ENCODE measurements around the gene IL19.

IL19 gene

DNA sequence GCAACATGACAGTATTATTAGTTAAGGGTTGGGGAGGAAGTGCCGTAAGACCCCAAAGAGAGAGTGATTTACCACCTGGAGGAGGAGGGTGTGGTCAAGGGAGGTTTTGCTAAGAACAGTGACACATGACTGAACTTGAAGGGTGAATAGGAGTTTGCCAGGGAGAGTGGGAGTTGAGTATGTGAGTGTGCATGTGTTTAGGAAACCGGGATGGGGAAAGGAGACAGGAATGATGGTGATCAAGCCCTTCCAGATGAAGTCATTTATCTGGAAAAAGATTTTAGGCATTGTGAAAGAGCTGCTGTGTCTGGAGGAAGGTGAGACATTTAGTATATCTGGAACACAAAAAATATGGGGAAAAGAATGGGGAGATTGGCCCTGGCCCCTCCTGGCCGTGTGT, 29.8 kb downstream of the IL19 start:
- DNase-seq (ENCODE audit: low read depth, low spot score) = no peak

DNA sequence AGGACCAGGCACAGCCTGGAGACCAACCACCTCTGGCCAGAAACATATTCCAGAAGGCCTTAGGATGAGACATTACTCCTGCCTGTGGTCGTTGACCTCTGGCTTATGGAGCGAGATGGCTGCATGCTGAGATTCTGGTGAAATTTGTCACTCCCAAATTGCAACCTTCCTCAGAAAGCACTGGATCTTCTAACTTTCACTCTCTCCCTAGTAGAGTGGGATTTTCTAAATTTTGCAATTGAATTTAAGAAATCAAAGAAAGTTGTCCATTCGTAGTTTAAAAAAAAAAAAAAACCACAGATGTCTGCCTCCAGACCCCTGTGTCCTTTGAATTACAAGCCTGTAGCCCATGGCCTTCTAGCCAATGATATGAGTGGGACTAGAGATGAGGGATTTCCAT, 30.3 kb downstream of the IL19 start:
- DNase-seq (ENCODE audit: low read depth, low spot score) = no peak

DNA sequence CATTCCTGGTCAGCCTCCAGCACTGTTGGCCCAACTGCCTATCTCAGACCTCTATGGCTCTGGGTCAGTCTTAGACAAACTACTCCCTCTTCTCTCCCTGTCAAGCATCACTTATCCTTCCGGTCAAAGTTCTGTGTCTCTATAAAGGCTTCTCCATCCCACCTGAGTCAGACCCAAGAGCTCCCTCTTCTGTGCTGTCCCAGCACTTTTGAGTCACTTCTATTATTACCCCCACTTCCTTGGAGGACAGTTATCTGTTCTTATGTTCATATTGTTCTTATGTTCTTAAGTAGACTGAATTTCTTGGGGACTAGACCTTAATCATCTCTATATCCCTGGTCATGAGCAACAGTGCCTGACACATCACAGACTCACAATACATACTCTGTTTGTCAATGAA, 30.9 kb downstream of the IL19 start:
- DNase-seq (ENCODE audit: low read depth, low spot score) = no peak

DNA sequence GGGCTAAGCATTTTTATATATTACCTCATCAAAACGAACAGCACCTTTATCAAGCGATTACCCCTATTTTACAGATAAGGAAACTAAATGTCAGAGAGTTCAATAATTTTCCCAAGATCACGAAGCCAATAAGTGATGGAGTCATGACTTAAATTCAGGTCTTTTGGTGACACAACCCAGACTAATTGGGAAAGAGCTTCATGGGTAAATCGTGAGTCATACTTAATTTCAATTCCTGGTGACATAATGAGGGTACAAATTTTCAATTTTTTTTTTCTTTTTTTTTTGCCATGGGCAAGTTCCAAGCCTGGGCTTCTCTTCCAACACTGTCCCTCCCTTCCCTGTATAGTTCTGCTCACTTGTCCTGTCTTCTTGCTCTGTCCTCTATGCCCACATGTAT, 31.8 kb downstream of the IL19 start:
- DNase-seq (ENCODE audit: low read depth, low spot score) = no peak

DNA sequence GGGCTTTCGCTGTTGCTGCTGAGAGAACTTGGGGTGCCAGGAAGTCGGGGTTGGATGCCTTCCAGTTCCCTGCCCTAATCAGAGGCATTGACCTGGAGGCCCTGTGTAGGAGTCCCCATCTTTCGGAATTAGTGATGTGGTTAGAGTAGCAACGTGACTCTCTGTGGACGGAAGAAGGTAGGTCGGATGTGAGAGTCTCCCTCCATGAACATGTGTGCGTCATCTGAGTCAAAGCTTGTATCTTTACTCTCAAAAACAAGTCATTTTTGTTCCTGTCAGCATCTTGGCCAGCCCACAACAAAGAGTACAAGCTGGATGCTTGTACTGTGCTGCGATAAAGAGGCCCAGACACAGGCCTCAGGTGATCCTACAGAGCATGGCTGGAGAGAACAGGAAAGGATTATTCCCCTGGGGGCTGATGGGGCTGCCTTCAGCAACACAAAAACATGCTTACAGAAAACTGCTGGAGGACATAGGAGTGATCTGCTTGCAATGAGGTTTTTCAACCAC, 32.7 kb downstream of the IL19 start:
- DNase-seq (ENCODE audit: low read depth, low spot score) = peak; percentile 75

DNA sequence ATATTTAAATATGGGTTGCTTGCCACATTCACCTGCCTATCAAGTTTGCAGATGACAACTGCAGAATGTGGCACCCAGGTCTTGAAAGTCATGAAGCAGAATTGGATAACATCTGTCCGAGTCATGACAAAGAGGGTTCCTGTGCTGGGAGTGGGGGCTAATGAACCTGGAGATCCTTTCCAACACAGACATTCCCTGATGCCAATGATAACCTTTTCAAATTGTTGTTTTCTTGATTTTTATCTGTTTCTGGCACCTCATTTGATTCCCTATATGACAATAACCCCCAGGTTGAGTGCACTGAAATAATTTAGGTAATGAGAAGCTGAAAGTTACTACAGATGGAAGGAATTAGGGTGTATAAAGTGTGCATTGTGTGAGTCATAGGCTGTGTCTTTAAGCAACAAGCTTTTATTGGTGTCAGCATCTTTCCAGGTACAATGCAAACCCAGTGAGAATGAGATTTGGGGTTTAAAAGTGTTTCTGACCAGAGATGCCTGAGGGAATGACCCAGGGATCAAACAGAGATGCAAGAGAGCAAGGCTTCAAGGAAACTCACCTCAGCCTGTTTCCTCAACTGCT, 33.7 kb downstream of the IL19 start:
- no peak for DNase-seq (ENCODE audit: low read depth, low spot score)

DNA sequence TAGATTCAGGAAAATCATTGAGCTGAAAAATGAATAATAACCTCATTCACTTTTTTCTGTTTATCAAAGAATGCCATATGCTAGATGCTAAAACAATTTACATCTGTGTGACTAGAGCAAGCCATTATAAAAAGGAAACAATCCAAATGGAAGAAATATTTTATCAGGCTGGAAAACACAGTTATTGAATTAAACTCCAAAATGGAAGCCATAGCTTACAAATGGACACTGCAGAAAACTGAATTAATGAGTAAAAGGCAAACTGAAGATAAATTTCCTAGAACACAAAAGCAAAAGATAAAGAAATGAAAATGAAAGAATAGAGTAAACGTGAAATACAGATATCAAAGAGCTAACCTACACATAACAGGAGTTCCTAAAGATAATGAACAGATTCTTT, 34.8 kb downstream of the IL19 start:
- no peak for DNase-seq (ENCODE audit: low read depth, low spot score)

DNA sequence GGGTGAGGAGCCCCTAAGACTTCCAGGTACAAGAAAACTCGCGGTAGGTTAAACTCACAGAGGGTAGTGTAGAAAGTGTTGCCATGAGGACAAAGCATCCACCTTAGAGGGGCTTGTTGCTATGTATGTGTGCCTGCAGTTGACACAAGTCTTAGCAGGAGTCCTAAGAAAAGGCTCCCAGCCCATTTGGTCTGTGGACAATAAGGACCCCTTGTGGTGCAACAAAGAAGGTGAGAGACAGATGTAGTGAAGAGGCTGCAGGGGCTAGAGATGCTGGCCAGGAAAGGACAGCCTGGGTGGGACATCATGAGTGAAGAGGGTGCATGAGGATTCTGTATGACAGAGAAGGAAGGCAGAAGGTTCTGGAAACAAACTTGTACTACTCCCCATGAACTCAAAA, 38.0 kb downstream of the IL19 start:
- DNase-seq (ENCODE audit: low read depth, low spot score) = no peak

DNA sequence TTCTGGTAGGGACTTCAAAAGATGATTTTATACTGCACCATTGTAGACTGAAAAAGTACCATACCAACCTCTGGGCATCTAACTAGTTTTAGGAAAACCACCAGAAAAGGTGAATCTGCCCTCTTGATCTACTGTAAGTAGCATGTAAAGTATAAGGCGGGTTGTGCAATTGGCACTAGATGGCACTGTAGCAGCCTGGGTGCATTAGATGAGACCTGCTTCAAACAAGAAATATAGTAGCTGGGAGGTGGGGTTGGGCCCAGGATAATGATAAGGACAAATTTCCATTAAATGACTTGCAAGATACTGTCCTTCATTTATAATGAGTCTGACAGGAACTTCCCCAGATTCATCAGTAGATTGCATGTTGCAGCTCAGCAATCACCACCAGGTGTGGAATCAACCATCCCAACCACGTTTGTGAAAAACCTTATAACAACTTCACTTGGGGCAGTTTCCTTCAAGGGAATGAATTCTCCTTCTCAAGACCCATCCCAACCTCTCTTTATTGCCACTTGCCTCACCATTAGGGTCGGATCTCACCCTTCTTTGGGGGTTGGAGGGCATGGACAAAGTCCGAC, 39.0 kb downstream of the IL19 start:
- DNase-seq (ENCODE audit: low read depth, low spot score) = no peak

DNA sequence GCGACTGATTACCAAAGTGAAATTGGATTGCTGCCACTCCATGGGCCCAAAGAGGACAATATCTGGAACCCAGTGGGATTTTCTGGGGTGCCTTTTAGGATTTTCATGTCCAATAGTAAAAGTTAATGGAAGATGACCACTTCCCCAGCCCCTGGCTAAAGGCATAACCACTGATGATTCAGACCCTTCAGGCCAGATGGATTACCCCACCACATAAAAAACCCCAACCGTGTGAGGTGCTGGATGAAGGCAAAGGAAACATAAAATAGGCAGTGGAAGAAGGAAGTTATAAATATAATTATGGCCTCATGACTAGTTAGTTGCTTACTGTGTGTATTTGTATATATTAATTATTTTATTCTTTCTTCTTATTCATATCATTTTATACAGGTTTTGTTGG, 41.9 kb downstream of the IL19 start:
- no peak for DNase-seq (ENCODE audit: low read depth, low spot score)

DNA sequence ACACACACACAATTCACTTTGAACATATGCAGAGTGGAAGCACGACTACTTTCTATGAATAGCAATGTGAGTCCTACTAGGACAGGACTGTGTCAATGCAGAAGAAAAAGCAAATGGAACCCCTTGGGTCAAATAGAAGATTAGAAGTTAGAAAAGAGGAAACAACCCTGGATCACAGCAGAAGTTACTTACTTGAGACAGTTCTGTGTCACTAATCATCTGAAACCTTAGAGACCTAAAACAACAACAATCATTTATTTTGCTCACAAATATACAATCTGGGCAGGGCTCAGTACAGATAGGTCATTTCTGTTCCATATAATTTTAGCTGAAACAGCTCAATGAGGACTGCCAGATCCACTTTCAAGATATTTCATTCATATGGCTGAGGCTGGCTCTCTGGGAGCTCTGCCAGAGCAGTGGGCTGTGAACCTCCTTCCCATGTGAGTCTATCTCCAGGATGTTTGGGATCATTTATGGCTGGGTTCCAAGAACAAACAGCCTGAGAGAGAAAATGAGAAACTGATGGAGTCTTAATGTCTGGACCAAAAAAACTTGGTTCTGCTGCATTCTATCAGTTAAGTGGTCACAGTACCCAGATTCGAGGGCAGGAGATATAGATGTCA, 44.3 kb downstream of the IL19 start:
- no peak for DNase-seq (ENCODE audit: low read depth, low spot score)

DNA sequence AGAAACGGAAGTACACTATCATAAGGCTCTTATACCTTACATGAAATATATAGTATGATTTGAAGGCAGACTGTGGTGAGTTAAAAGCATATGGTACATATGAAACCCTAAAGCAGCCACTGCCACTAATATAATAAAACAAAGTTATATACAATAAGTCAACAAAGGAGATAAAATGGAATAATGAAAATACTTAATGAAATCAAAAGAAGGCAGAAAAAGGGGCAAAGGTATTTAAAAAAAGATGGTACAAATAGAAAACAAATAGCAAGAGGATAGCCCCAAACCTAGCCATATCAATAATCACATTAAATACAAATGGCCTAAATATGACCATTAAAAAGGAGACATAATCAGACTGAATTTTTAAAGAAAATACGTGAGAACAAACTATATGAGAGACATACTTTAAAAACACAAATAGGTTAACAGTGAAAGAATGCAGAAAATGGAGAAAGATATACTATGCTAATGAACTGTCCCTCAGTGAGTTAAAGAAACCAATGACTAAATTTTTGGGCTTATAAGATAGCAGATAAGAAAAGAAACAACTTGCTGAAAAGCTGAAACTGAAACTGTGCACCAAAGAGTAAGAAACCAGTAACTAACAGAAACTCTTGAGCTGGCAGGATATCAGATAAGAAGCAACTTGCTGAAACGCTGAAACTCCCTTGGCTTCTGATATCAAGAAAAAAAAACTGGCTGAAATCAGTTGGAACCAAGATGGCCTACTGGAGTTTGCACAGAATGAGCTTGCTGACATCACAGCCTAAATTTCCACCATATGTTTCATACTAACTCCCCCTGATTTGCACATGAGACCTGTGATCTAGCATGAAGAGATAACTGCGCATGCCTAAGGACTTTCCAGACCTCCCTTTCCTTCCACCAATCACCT, 46.1 kb downstream of the IL19 start:
- DNase-seq (ENCODE audit: low read depth, low spot score) = no peak

DNA sequence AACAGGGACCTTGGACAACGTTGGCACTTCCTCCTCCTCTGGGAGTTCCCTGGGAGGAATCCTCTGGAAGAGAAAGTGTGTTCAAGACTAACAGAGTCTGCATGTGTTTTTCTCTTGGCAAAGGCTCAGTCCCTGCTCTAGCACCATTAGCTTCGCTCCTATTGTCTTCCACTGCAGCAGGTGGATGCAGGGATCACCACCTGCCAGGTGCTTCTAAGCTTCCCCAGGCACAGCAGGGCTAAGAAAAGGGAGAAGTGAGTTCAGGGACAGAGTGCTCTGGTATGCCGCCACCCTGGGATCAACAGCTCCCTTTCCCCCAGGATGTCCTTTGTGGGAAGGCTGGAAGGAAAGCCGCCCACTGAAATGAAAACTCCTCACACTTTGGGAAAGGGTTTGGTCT, 50.9 kb downstream of the IL19 start:
- no peak for DNase-seq (ENCODE audit: low read depth, low spot score)

DNA sequence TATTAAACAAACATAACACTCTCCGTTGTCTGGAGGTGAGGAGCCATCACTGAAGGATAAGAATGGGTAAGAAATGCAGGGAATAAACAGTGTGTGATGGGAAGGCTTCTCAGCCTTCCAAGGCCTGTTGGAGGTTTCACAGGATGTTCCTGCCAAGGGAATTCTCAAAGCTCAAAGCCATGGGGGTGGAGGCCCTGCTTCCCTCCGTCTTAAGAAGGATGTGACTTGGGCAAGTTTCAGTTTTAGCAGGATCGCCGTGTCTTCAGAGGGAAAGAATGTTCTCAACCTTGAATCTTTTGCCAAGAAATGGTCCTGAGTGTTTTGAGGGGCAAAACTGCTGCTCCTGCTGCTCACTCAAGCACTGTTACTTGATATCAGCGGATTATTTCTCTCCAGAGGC, 53.2 kb downstream of the IL19 start:
- DNase-seq (ENCODE audit: low read depth, low spot score) = no peak

DNA sequence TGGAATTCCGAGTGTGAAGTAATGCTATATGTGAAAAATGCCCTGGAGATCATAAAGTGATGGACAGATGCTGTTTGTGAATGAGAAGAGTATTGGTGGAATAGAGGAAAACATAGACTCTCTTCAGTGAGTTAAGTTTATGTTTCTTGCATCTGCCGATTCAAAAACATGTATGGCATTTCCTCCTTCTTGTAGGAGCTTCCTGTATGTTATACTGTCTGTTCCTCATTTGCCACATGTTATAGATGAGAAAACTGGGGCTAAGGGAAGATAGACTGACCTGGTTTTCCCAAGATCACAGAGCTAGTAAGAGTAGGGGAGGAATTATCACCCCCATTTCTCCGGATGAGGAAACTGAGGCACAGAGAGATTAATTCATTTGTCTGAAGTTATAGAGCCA, 53.8 kb downstream of the IL19 start:
- DNase-seq (ENCODE audit: low read depth, low spot score) = no peak

DNA sequence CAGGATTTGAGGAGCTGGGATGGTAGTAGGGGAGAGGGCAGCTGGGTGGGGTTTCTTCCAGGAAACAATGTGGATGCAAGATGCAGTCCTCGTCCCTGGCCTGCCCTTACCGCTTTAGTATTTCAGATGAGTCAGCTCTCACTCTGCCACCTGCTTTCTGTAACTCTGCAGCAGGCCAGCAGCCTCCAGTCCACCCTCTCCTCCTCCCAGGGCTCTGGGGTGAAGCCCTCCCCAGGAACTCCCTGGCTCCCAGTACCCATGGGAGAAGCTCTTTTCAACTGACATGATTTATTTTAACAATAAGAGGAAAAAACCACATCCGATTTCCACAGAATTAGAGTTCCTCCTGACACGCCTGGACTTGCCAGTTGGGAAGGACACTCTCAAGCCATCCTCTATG, 55.8 kb downstream of the IL19 start:
- no peak for DNase-seq (ENCODE audit: low read depth, low spot score)

DNA sequence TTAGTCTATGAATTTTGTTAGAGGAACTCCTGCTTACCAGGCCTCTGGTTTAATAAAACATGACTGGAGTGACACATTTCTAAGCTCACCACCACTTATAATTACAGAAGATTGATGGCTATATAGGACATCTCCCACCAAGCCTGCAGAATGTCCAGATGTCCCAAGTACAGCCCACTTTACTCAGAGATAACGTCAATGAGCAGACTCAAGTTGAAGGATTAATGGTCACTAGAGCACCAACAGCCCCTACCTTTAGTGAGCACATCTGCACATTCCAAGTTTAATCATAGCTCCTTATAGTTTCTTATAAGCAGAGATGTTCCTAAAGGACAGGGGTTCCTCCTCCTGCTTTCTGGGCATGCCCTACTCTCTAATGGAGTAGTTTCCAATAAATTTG, 57.5 kb downstream of the IL19 start:
- no peak for DNase-seq (ENCODE audit: low read depth, low spot score)

DNA sequence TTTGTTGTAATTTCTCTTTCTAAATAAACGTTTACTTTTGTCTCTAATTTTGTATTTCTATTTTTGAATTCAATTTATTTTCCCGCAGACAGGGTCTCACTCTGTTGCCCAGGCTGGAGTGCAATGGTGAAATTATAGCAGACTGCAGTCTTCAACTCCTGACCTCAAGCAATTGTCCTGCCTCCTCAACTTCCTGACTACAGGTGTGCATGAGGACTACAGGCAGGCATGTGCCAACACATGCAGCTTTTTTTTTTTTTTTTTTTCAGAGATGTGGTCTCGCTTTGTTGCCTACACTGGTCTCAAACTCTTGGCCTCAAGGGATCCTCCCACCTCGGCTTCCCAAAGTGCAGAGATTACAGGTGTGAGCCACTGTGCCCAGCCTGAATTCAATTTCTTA, 58.2 kb downstream of the IL19 start:
- no peak for DNase-seq (ENCODE audit: low read depth, low spot score)

DNA sequence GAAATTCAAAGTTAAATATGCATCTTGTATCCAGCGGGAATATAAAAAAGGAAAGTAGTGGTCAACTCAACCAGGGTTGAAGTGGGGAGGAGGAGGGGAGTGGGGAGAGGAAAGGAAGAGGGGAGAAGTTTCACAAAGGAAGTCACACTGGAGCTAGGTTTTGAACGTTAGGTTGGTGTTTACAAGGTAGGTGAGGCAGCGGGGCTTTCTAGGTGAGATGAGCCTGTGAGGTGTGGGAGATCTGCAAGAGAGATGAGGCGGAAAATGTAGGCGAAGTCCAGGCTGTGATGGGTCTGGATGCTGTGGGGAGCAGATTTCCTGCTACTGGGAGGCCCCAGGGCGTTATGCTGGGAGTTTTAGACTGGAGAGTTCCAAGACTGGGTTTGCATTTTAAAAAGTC, 58.7 kb downstream of the IL19 start:
- DNase-seq (ENCODE audit: low read depth, low spot score) = no peak

DNA sequence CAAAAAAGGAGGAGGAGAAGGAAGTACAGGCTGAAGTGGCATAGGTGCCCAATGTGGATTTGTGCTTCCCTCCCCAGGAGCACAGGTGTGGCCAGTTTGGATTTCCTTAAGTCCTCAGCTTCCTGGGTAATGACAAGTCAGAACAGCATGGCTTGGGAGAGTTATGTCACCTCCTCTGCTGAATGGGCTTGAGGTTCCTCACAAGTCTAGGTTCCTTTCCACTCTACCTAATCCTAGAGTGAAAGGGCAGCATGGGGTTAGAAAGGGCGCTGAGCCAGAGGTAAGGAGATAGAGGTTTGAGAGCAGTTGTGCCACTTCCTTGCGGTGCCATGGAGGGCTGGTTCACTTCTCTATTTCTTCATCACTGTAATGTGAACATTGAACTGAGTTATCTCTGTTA, 59.3 kb downstream of the IL19 start:
- DNase-seq (ENCODE audit: low read depth, low spot score) = no peak

DNA sequence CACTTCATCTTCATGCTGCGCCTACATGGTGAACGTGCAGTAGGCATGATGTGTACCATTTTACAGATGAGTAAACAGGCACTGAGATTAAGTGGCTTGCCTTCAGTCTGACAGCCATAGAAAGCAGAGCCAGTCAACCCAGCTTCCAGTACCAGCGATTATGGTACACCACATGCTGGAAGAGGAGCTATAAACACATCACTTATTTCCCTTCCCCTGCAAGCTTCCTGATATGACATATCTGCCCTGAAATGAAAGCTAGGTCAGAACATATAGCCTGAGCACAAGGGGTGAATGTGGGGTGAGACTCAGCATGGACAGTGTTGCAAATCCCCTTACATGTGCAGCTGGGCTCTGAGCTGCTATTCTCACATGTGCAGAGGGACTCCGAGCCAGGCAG, 61.1 kb downstream of the IL19 start:
- DNase-seq (ENCODE audit: low read depth, low spot score) = no peak

DNA sequence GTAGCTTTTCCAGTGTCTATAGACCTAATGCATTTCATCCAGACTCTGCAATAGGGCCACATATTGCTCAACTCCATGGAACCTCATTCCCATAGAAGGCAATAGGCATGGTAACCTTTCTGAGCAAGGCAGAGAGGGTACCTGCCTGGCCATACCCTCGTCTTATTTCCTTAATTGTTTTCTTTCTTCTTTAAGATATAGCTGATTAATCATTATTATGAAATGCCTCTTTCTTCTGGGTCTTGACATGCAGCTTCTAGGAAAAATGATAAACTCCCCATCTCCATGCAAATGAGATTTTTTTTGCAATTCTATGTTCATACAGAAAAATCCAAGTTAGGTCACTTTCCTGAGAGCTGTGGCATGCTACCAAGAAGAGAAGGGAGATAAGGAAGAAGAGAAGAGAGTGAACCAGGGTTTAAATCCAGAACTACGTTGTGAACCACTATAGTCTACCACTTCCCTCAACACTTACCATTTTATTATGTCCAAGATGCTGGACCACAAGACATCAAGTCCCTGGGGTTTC, 61.8 kb downstream of the IL19 start:
- no peak for DNase-seq (ENCODE audit: low read depth, low spot score)
